Superior temporal gyrus (tissue), 1 donor: Measurements from ENCODE around the gene STARD3NL.
A peak's percentile ranks its signal among the peaks of the same experiment; 100 is the strongest.
"Not testable (repeated sequence)": the region's sequence is repeated elsewhere in the genome, so short reads cannot be mapped to it uniquely, and the experiment has no call there.

Experiments used
- DNase-seq: peaks from one replicate; pipeline ENCODE4 v3.0.0-alpha.2; 2016; ENCODE audit errors: extremely low spot score

Gene STARD3NL

DNA sequence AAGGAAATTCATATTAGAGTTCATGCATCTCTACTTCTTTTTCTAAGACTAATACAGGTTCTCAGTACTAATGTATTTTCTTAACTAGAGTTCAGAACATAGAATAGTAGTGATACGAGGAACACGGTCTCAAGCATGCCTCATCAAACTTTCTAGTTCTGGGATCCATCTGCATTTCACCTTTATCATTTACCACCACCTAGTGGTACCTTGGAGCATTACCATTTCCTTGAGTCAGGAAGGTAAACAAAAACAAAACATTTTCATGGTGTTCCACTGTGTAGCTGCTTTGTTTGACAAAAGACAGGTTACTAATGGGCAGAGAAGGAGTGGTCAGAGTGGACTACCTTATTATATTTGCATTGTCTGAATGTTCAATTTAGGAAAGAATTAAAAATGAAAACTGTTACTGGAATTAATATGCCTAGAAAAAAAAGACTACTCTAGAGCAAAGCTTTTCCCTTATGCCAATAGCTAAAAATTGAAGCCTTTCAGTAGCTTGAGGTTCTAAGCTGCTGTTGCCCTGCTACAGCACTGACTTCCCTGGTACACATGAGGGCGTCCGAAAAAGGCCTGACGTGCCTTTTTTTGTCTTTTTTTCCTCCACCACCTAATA is 44.5 kb downstream of the STARD3NL start:
- peak; percentile 89 for DNase-seq

DNA sequence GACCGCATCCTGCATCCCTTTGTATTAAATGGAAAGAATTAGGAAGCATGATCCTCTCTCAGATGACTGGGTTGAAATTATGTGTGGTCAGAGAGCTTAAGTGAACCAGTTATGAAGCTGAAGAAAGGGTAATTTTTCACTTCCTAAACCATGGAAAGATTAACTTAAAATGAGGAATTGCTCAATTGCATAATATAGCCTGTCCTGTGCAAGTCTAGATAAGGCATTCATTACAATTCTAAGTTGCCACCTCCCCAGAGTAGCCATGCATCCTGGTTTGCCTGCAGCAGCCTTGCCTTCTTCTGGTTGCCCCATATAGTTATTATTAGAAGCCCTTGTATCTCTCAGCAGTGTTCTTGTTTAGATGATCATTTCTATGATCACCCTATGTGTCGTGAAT is 45.3 kb downstream of the STARD3NL start:
- DNase-seq = no peak

DNA sequence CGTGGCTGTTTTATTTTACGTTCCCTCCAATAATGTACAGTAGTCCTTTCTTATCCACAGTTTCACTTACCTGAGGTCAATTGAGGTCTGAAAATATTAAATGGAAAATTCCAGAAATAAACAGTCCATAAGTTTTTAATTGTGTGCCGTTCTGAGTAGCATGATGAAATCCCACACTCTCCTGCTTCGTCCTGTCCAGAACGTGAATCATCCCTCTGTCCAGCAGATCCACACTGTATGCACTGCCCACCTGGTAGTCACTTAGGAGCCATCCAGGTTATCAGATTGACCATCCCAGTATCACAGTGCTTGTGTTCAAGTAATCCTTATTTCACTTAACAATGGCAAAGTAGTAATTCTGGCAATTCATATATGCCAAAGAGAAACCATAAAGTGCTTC is 46.3 kb downstream of the STARD3NL start:
- DNase-seq = no peak

DNA sequence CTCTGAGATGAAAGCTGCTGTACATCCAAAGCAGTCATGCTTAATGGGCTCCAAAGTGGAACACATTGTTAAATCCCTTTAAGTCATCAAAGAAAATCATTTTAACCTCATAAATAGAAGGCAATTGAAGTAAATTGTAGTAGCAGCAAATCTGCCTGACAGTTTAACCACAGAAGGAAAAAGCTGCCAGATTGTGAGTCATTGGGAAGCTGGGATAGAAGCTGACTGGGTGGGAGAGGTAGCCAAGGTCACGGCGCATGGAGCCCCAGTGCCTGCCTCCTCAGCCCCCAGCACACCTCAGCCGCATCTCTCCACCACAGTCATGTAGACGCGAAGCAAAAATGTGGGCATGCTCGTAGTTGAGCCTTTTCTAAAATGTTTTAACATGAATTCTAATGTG is 51.3 kb downstream of the STARD3NL start:
- no peak for DNase-seq

DNA sequence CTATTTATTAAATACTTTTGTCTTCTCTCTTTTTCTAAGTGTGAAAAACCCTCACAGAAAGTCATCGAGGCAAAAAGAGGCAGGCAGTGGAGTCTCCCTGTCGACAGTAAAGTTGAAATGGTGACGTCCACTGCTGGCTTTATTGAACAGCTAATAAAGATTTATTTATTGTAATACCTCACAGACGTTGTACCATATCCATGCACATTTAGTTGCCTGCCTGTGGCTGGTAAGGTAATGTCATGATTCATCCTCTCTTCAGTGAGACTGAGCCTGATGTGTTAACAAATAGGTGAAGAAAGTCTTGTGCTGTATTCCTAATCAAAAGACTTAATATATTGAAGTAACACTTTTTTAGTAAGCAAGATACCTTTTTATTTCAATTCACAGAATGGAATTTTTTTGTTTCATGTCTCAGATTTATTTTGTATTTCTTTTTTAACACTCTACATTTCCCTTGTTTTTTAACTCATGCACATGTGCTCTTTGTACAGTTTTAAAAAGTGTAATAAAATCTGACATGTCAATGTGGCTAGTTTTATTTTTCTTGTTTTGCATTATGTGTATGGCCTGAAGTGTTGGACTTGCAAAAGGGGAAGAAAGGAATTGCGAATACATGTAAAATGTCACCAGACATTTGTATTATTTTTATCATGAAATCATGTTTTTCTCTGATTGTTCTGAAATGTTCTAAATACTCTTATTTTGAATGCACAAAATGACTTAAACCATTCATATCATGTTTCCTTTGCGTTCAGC is 52.0 kb downstream of the STARD3NL start:
- no peak for DNase-seq

DNA sequence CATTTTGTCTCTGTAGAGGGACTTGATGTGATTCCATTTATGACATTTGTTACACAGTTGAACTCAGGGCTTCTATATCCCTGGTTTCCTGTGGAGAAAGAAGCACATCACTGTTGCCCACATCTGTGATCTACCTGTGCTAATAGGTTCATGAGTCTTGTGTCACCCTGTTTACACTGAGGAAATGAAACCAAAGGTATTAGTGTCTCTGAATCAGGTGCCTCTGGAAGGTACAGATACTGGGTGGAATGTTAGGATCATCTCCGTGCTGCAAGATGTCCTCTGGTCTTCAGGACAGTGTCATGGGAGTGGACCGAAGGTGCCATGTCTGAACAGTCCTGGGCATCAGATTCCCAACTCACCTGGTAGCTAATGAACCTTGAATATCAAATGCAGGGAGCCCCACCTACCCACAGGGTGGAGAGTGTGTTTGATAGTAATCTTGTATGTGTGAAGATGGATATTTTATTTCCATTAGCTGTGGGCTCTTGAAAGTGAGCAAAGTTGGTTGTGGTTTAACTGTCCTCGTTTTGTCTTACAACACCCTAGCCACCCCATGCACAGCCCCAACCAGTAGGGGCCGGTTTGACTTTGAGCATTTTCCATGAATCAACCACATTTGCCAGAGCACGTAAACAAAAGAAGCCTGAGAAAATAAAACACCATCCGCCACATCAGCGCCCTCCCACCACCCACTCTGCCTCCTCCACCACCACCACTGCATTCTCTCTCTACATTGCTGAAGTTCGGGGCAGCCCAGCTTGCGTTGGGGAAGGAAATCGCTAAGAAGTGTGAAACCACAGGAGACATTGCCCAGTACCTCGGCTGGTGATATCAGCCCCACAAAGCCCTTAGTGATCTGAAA is 54.7 kb downstream of the STARD3NL start:
- no peak for DNase-seq

DNA sequence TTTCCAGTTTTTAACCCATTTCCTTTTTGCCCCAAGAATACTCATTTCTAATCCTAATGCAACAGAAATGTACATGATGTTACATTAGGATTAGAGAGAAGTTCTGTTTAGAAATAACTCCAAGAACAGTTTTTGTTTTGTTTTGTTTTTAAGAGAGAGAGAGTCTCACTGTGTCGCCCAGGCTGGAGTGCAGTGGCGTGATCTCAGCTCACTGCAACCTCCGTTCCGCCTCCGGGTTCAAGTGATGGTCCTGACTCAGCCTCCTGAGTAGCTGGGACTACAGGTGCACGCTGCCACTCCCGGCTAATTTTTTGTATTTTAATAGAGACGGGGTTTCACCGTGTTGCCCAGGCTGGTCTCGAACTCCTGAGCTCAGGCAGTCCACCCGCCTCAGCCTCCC is 56.7 kb downstream of the STARD3NL start:
- DNase-seq = not testable (repeated sequence)

DNA sequence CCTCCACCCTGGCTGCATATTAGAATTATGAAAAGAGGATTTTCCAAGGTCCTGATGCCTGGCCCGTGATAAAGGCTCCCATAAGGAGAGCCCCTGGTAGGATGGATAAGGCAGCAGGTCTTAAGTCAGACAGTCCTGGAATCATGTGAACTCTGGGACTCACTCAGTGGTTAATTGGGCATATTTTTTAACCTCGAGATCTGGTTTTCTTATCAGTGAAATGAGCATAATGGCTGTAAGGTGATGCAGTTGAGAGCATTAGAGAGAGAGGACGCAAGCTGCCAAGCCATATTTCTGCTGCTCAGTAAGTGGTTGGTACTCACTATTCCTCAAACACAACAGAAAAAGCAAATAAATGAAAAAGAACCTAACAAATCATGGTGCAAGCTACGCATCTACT is 57.6 kb downstream of the STARD3NL start:
- DNase-seq = no peak

DNA sequence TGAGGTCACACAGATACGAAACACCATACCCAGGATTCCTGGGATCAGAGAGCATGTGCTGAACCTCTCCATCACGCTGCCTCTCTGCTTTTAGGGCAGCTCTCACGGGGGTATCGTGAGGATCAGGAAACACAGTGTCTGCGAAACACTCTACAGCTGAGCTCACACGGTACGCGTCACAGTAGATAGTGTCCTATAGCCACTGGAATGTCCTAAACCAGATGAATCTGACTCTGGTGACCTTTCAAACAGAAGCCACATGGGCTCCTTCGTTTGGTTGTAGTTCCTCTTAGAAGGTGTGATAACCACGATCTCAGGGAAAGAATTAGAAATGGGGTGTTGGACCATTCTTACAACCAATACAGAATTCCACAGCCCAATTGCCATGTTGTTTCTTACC is 61.1 kb downstream of the STARD3NL start:
- DNase-seq = not testable (repeated sequence)

DNA sequence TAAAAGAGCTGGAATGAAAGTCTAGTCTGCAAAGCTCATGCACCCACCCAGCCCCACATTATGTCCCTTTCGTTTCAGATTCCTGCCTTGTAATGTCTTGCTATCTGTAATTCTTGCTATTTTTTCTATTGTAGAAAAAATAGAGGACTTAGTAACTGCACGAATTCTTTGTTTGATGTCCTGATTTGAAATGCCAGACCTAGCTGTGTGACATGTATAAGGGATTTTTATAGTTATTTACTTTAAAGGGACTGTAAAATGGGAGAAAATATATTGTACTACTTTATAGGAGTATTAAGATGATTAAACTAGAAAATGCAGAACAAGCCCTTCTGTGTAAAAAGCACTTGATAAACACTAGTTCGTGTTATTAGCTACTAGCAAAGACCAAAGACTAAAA is 63.0 kb downstream of the STARD3NL start:
- DNase-seq = no peak

DNA sequence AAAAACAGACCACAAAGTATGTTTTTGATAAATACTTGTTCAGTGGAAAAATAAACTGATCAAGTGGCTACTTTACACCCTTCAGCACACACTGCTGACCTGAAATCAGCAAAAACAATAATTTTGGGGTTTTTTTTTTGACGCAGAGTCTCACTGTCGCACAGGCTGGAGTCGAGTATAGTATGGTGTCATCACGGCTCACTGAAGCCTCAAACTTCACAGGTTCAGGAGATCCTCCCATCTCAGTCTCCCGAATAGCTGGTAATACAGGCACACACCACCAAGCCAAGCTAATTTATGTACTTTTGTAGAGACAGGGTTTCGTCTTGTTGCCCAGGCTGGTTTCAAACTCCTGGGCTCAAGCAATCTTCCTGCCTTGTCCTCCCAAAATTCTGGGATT is 64.8 kb downstream of the STARD3NL start:
- DNase-seq = no peak

DNA sequence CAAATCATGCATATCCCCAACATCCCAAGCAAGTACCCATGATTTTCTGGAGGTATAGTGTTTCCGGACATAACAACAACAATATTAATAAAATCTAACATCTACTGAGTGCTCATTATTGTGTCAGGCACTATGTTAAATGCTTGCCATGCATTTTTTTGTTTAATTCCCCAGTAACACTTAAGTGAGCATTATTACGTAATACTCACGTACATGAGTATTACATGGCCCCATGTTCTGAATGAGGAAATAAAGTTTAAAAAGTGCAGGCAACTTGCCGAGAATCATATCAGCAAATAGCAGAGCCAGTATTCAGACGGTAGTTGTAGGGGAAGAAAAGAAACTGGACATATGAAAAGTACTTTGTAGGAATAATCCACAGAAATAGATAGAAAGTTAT is 65.3 kb downstream of the STARD3NL start:
- not testable (repeated sequence) for DNase-seq

DNA sequence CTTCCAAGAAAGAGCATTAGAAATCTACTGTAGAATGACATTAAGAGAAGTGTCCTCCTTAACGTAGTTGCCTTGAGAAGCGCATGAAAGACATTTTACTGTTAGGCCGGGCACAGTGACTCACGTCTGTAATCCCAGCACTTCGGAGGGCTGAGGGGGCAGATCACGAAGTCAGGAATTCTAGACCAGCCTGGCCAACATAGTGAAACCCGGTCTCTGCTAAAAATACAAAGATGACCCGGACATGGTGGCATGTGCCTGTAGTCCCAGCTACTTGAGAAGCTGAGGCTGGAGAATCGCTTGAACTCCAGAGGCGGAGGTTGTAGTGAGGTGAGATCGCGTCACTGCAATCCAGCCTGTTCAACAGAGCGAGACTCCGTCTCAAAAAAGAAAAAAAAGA is 66.5 kb downstream of the STARD3NL start:
- no peak for DNase-seq

DNA sequence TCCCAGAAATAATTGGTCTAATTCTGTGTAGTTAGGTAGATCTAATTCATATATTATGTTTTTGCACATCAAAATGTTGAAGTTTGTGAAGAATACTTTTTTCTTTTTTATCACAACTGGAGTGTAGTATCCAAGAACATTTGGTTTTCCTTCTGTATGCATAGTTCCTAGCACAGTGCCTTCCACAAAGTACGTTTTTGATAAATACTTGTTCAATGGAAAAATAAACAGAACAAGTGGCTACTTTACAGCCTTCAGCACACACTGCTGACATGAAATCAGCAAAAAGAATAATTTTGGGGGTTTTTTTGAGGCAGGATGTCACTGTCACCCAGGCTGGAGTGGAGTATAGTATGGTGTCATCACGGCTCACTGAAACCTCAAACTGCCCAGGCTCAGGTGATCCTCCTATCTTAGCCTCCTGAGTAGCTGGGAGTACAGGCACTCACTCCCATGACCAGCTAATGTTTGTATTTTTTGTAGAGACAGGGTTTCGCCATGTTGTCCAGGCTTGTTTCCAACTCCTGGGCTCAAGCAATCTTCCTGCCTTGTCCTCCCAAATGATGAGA is 67.4 kb downstream of the STARD3NL start:
- no peak for DNase-seq

DNA sequence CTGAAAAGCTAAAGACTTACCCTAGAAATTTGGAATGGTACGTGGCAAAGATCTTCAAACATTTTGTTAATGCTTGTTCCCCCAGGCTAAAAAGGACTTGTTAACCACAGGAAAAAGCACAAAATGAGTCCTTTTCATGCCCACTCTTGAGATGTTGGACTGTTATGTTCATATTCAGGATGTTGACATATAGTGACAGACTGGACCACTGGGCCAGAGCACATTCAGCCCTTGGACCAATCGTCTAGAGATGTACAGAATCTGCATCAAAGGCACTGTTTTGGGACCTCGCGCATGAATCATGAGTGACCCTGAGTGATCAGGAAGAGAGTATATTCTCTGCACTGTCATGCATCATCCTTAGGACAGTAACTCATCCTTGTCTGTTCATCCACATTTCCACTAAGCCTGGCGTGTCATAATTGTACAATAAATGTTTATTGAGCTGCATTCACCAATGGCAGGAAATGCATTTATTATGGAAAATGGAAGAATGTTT is 70.1 kb downstream of the STARD3NL start:
- no peak for DNase-seq

DNA sequence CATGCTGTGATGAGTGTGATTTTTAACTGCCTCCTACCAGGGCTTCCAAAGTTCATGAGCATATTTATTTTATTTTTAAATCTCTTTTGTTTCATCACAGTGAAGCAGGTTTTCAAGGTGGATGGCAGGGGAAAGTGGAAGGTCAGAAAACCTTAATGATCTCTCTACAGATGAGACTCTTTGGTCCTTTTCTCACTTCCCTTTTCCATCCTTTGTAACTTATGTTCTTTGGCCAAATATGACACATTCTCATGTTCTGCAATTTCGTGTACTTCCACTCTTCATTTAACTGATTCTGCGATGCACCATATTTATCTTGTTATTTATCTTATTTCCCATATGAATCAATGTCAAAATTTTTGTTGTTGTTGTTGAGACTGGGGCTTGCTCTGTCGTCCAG is 71.8 kb downstream of the STARD3NL start:
- DNase-seq = not testable (repeated sequence)

DNA sequence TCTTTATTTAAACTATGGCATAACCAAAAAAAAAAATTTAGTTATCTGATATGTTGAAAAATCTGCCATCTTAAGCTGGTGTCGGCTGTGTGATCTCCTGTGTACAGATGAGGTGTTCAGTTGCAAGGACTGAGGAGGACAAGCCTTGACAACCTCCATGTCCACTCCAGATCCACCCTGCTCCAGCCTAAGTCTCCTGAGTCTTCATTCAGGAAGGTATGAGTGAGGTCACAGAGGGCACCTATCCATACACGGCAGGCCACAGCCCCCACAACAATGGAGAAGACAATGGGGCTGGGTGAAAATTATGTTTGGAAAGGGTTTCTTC is 79.3 kb downstream of the STARD3NL start:
- no peak for DNase-seq

DNA sequence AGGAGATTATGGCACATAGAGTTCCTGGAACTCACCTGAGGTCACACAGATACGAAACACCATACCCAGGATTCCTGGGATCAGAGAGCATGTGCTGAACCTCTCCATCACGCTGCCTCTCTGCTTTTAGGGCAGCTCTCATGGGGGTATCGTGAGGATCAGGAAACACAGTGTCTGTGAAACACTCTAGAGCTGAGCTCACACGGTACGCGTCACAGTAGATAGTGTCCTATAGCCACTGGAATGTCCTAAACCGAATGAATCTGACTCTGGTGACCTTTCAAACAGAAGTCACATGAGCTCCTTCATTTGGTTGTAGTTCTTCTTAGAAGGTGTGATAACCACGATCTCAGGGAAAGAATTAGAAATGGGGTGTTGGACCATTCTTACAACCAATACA is 81.1 kb downstream of the STARD3NL start:
- not testable (repeated sequence) for DNase-seq

DNA sequence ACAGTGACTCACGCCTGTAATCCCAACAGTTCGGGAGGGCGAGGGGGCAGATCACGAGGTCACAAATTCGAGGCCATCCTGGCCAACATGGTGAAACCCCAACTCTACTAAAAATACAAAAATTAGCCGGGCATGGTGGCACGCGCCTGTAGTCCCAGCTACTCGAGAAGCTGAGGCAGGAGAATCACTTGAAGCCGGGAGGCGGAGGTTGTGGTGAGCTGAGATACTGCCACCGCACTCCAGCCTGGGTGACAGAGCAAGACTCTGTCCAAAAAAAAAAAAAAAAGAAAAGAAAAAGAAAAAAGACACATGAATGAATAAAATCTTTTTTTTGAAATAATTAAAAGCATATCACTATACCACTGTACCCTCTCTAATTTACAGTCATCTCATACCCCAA is 83.6 kb downstream of the STARD3NL start:
- not testable (repeated sequence) for DNase-seq

DNA sequence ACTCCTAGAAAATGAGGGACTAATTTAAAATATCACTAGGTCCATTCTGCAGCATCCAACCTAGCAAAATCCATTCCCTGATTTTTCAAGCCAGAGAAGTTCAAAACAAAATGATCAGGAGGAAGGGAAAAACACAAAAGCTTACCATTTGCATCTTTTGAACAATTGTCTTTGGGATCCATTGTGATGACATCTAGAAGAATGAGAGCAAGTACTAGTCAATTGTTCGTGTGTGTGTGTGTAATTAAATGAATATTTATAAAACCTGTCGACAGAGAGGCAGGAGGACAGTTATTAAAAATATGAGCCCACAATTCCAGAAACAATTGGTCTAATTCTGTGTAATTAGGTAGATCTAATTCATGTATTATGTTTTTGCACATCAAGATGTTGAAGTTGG is 84.0 kb downstream of the STARD3NL start:
- DNase-seq = peak; percentile 63

DNA sequence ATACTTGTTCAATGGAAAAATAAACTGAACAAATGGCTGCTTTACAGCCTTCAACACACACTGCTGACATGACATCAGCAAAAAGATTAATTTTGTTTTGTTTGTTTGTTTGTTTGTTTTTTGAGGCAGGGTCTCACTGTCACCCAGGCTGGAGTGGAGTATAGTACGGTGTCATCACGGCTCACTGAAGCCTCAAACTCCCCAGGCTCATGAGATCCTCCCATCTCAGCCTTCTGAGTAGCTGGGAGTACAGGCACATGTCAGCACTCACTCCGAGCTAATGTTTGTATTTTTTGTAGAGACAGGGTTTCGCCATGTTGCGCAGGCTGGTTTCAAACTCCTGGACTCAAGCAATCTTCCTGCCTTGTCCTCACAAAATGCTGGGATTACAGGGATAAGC is 84.5 kb downstream of the STARD3NL start:
- no peak for DNase-seq

DNA sequence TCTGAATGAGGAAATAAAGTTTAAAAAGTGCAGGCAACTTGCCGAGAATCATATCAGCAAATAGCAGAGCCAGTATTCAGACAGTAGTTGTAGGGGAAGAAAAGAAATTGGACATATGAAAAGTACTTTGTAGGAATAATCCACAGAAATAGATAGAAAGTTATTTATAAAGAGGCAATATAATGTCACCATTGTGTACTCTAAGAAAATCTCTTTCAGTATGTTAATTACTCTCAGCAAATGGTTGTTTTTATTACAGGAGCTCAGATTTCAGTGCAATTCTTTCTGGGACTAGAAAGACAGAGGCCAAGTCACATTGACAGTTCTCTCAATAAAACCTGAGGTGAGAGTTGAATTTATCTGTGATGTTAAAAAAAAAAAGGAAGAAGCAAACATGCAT is 85.2 kb downstream of the STARD3NL start:
- peak; percentile 17 for DNase-seq
